Keratinocyte (primary cell): Measurements from ENCODE around the gene ZBTB21. TPM values are rescaled to one million over a fixed set of nuclear protein-coding genes. Genes with fewer than 3 reads are reported as not detected.
A peak's percentile ranks its signal among the peaks of the same experiment; 100 is the strongest.
"Not testable (repeated sequence)": the region's sequence is repeated elsewhere in the genome, so short reads cannot be mapped to it uniquely, and the experiment has no call there.

Experiments
- DNase-seq: peaks from one replicate; pipeline ENCODE4 v3.0.0-alpha.2; 2011; ENCODE audit warnings: low read depth, missing footprints, low spot score
- FAIRE-seq: peaks from 2 replicates; lab custom pipeline; 2011; peaks lifted over from hg19 to GRCh38; lab: Jason Lieb, UNC
- H2AFZ ChIP-seq: 2 replicates; pipeline ENCODE4 v1.6.0; 2012; ENCODE audit warnings: low read length, control low read depth, inconsistent platforms; ENCODE audit not compliant: control insufficient read depth
- H3K27ac ChIP-seq: 2 replicates; pipeline ENCODE4 v1.5.1; 2011; ENCODE audit warnings: low read length; ENCODE audit not compliant: control insufficient read depth, insufficient read depth
- H3K27me3 ChIP-seq: 3 replicates; pipeline ENCODE4 v1.6.0; 2011; ENCODE audit warnings: low read length; ENCODE audit not compliant: control insufficient read depth, insufficient read depth; ENCODE audit errors: extremely low read depth
- H3K36me3 ChIP-seq, 2 experiments: 2 replicates in 1 of 2; 3 replicates in 1 of 2; pipeline ENCODE4 v1.5.1; 2011; ENCODE audit warnings: low read length in 2 of 2, mild to moderate bottlenecking in 1 of 2; ENCODE audit not compliant: control insufficient read depth in 2 of 2, insufficient read depth in 2 of 2; ENCODE audit errors: extremely low read depth in 1 of 2
- H3K4me1 ChIP-seq: 3 replicates; pipeline ENCODE4 v1.5.1; 2011; ENCODE audit warnings: low read length; ENCODE audit not compliant: control insufficient read depth, insufficient read depth; ENCODE audit errors: extremely low read depth
- H3K4me2 ChIP-seq: 3 replicates; pipeline ENCODE4 v1.6.0; 2011; ENCODE audit warnings: low read depth, low read length; ENCODE audit not compliant: control insufficient read depth, insufficient read depth; ENCODE audit errors: extremely low read depth
- H3K4me3 ChIP-seq, 3 experiments: fragments of 200-600 bp in 1 of 3; sonication (generic) in 1 of 3; 2 replicates in 2 of 3; 3 replicates in 1 of 3; pipeline ENCODE4 v1.5.1; 2011 to 2016; ENCODE audit warnings: low read length in 3 of 3, mild to moderate bottlenecking in 3 of 3, control low read depth in 2 of 3, inconsistent platforms in 1 of 3, low read depth in 1 of 3, mixed read lengths in 1 of 3, mixed run types in 1 of 3, moderate library complexity in 1 of 3; ENCODE audit not compliant: control insufficient read depth in 2 of 3, insufficient read depth in 2 of 3; ENCODE audit errors: extremely low read depth in 1 of 3
- H3K79me2 ChIP-seq: 2 replicates; pipeline ENCODE4 v1.6.0; 2012; ENCODE audit warnings: low read length; ENCODE audit not compliant: control insufficient read depth, insufficient read depth
- H3K9ac ChIP-seq: 3 replicates; pipeline ENCODE4 v1.6.0; 2011; ENCODE audit warnings: low read length; ENCODE audit not compliant: control insufficient read depth, insufficient read depth; ENCODE audit errors: extremely low read depth
- H3K9me1 ChIP-seq: 3 replicates; pipeline ENCODE4 v1.6.0; 2011; ENCODE audit warnings: low read length; ENCODE audit not compliant: control insufficient read depth, insufficient read depth; ENCODE audit errors: extremely low read depth
- H3K9me3 ChIP-seq: 2 replicates; pipeline ENCODE4 v1.5.1; 2012; ENCODE audit warnings: low read depth, low read length; ENCODE audit not compliant: control insufficient read depth
- H4K20me1 ChIP-seq: 3 replicates; pipeline ENCODE4 v1.6.0; 2011; ENCODE audit warnings: low read length; ENCODE audit not compliant: control insufficient read depth, insufficient read depth; ENCODE audit errors: extremely low read depth
- EZH2 ChIP-seq: IDR thresholded peaks from one replicate; pipeline ENCODE4 v1.6.1; 2012; ENCODE audit warnings: inconsistent platforms, mild to moderate bottlenecking, low read length, moderate library complexity
- dilution Hi-C: fragments of 300-500 bp; cut with MboI; formaldehyde crosslinking; loops from one replicate; pipeline ENCODE4 v1.7.0; 2020; ENCODE audit warnings: low sequenced_read_pairs; ENCODE audit not compliant: extremely low pct_ligation_motif_present
- polyA plus RNA-seq, 5 experiments: library from polyadenylated mRNA; depleted of rRNA in 3 of 5; stranded (reverse) in 3 of 5; stranded (forward) in 1 of 5; unstranded in 1 of 5; fragments of >200 nt; gene quantifications; 1 replicate in 1 of 5; 2 replicates in 3 of 5; 3 replicates in 1 of 5; pipeline versions ENCODE4 v1.2.1 to v1.2.3, GENCODE V29; 2011 to 2012; ENCODE audit warnings: missing spikeins in 2 of 5, low read depth in 1 of 5, low replicate concordance in 1 of 5
- TF ChIP-seq, protein P1 (sequence below), 3 experiments: IDR thresholded peaks in 1 of 3; conservative IDR thresholded peaks in 1 of 3; optimal IDR thresholded peaks in 1 of 3; 2 replicates in 2 of 3; 3 replicates in 1 of 3; pipeline versions ENCODE3 to v1.5.1; 2011; ENCODE audit warnings: low read length in 3 of 3, mild to moderate bottlenecking in 3 of 3, moderate library complexity in 2 of 3, control low read depth in 1 of 3, inconsistent platforms in 1 of 3; ENCODE audit not compliant: insufficient read depth in 2 of 3; ENCODE audit errors: extremely low read depth in 1 of 3

ZBTB21 gene
- polyA plus RNA-seq, 1 donor (not counting 4 experiments of a cell fraction or from before 2014, with no cell fraction given), result 9.5 TPM

DNA sequence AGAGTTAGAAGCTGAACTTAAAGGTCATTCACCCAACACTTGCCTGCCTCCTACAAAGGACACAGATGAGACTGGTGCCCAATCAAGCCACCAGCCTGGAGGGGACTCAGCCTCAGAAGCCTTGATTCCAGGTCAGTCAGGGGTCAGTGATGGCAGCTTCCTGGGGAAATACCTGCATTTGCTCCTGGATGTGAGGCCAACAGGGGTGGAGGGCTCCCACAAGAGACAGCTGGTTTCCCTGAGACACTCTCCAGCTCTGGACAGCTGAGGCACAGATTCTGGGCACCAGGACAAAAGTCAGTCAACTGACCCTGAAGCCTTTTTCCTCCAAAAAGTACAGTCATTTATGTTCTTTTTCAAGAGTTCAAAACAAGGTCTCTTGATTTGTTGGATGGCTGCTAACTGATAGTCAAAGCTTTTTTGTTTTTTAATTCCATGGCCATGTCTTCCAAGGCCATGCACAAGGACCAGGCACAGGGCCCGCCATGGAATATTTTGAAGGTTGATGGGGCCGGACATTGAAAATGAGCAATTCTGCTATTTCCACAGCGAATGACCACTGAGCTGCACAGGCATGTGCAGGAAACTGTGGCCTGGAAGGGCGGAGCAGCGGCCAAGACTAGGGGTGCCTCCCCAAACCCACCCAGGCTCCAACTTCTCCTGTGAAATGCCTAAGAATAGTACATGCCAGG is 58.1 kb downstream of the ZBTB21 start:
- no peak for TF ChIP-seq EZH2
- TF ChIP-seq, protein P1, sequence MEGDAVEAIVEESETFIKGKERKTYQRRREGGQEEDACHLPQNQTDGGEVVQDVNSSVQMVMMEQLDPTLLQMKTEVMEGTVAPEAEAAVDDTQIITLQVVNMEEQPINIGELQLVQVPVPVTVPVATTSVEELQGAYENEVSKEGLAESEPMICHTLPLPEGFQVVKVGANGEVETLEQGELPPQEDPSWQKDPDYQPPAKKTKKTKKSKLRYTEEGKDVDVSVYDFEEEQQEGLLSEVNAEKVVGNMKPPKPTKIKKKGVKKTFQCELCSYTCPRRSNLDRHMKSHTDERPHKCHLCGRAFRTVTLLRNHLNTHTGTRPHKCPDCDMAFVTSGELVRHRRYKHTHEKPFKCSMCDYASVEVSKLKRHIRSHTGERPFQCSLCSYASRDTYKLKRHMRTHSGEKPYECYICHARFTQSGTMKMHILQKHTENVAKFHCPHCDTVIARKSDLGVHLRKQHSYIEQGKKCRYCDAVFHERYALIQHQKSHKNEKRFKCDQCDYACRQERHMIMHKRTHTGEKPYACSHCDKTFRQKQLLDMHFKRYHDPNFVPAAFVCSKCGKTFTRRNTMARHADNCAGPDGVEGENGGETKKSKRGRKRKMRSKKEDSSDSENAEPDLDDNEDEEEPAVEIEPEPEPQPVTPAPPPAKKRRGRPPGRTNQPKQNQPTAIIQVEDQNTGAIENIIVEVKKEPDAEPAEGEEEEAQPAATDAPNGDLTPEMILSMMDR (optimal IDR thresholded peaks at IDR 0.05 in 1 of 3, IDR thresholded peaks at IDR 0.05 in 1 of 3, conservative IDR thresholded peaks at IDR 0.05 in 1 of 3; ENCODE audit: extremely low read depth in 1 of 3, insufficient read depth in 2 of 3, low read length in 3 of 3), result no peak
- dilution Hi-C loops, result no loop called here
- H3K9ac ChIP-seq, result peak overlapping the region; percentile 78

DNA sequence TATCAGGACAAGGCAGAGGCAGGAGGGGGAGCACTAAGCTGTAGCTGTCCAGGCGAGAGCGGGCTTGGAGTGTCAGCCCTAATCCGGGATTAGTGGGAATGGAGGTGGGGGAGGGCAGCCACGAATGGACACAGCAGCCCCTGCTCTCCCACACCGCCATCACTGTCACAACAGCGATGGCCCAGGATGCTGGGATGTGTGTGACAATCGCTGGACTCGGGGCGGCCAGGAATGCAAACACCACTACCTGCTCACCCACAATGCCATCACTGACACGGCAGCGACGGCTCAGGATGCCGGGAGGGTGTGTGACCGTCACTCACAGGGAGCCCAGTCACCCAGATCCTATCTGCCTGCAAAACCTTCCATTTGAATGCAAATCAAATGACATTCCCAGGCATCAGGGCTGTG is 59.2 kb downstream of the ZBTB21 start:
- Histone ChIP-seq H2AFZ (no peak overlapping the region), H3K27me3 (no peaks in the 10 kb centered on the region), H3K4me2 (no peak overlapping the region), H4K20me1 (no peaks in the 10 kb centered on the region), H3K9me1 (peaks cover 3% of the 10 kb centered on the region), H3K9ac (no peak overlapping the region), H3K4me1 (peaks cover 14% of the 10 kb centered on the region), H3K36me3 (peaks cover 0 to 3% of the 10 kb centered on the region in 2 experiments), H3K27ac (no peak overlapping the region), H3K79me2 (peaks cover 70% of the 10 kb centered on the region), H3K4me3 (no peak overlapping the region), H3K9me3 (no peaks in the 10 kb centered on the region)
- TF ChIP-seq, protein P1 (optimal IDR thresholded peaks at IDR 0.05 in 1 of 3, IDR thresholded peaks at IDR 0.05 in 1 of 3, conservative IDR thresholded peaks at IDR 0.05 in 1 of 3; ENCODE audit: extremely low read depth in 1 of 3, insufficient read depth in 2 of 3, low read length in 3 of 3), result no peak
- TF ChIP-seq EZH2, result no peak
- DNase-seq (no peak), FAIRE-seq (no peak)
- dilution Hi-C loops, result no loop called here

More for the DNA sequence above, 58.1 kb downstream of the ZBTB21 start:
- no peak for FAIRE-seq
- peaks cover 60% of the 10 kb centered on the region for H3K79me2 ChIP-seq
- no peak for DNase-seq
- no peaks in the 10 kb centered on the region for H3K27me3 ChIP-seq
- peak overlapping the region; percentile 92 for H3K4me2 ChIP-seq
- peaks cover 0 to 3% of the 10 kb centered on the region in 2 experiments for H3K36me3 ChIP-seq
- H3K9me3 ChIP-seq, result no peaks in the 10 kb centered on the region
- peaks cover 18% of the 10 kb centered on the region for H3K4me1 ChIP-seq
- H4K20me1 ChIP-seq, result no peaks in the 10 kb centered on the region
- no peak overlapping the region for H3K27ac ChIP-seq
- peaks cover 3% of the 10 kb centered on the region for H3K9me1 ChIP-seq
- no peak overlapping the region for H2AFZ ChIP-seq
- H3K4me3 ChIP-seq, result peak overlapping the region; percentile 65 to 80 (median 77)

DNA sequence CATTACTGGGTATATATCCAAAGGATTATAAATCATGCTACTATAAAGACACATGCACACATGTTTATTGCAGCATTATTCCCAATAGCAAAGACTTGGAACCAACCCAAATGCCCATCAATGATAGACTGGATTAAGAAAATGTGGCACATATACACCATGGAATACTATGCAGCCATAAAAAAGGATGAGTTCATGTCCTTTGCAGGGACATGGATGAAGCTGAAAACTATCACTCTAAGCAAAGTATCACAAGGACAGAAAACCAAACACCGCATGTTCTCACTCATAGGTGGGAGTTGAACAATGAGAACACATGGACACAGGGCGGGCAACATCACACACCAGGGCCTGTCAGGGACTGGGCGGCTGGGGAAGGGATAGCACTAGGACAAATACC is 60.5 kb downstream of the ZBTB21 start:
- H3K9ac ChIP-seq, FAIRE-seq, H4K20me1 ChIP-seq, H3K9me3 ChIP-seq, dilution Hi-C loops, H3K4me2 ChIP-seq, H3K27ac ChIP-seq, H2AFZ ChIP-seq, H3K36me3 ChIP-seq, H3K9me1 ChIP-seq, DNase-seq, H3K27me3 ChIP-seq, H3K4me3 ChIP-seq: not testable (repeated sequence)
- H3K4me1 ChIP-seq, result peaks cover 14% of the 10 kb centered on the region
- peaks cover 83% of the 10 kb centered on the region for H3K79me2 ChIP-seq
